ENCODE measurements around the gene PDE6B. TPM values are rescaled to one million over a fixed set of nuclear protein-coding genes. Genes with fewer than 3 reads are reported as not detected.
"Not testable (repeated sequence)": the region's sequence is repeated elsewhere in the genome, so short reads cannot be mapped to it uniquely, and the experiment has no call there.

The PDE6B gene
- polyA plus RNA-seq, 1 donor from 2014 or later: 3.2 TPM

DNA sequence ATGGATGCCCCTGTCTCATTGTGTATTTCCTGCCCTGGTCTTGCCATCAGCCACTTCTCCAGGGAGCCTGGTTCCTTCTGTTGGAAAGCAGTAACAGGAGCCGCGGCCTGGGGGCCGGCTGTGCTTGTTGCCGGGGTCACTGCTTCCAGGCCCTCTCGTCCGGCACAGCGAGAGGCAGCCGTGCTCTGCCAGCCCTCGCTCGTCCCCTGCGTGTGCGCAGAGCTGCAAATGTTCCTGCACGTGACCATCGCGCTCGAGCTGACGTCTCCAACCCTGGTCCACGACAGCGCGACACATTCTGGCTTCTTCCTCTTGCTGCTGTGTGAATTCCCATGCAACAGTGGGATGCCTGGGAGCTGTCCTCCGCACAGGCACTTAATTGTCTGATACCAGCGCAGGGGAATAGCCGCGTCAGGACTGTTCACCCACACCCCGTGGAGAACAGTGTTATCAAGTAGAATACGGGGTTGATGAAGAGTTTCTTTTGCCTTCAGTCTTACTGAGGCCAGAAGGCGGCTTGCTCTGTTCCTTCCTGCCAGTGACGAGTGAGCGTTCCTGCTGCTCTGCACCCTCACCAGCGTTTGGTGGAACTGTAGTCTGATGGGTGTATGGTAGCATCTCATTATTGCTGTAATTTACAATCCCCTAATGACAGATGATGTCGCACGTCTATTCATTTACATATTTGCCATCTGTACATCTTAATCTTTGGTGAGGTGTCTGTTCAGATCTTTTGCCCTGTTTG, 12.3 kb downstream of the PDE6B start:
- Histone ChIP-seq H3K4me3 (ENCODE audit: low read length) (no peak overlapping the region), H3K9ac (ENCODE audit: low read length) (no peak overlapping the region), H4K20me1 (ENCODE audit: insufficient read depth) (no peaks in the 10 kb centered on the region), H2AFZ (ENCODE audit: low read depth, low read length) (no peak overlapping the region), H3K79me2 (replicated peaks; ENCODE audit: insufficient read depth, low read length) (no peaks in the 10 kb centered on the region), H3F3A (ENCODE audit: insufficient read depth, low read length, poor library complexity, severe bottlenecking) (no peaks in the 10 kb centered on the region), H3K27ac (ENCODE audit: low read length) (no peak overlapping the region), H3K27me3 (ENCODE audit: insufficient read depth, low read depth, low read length) (no peaks in the 10 kb centered on the region), H3K4me2 (ENCODE audit: low read length) (no peak overlapping the region), H3K9me2 (ENCODE audit: insufficient read depth, low read length) (no peaks in the 10 kb centered on the region), H3K9me3 (ENCODE audit: low read length) (no peaks in the 10 kb centered on the region), H3K36me3 (ENCODE audit: insufficient read depth, low read length) (no peaks in the 10 kb centered on the region)
- TF ChIP-seq EP300 (conservative IDR thresholded peaks at IDR 0.05; ENCODE audit: poor library complexity, severe bottlenecking) (no peak), POLR2AphosphoS5 (IDR thresholded peaks at IDR 0.05) (no peak), TAF1 (IDR thresholded peaks at IDR 0.05; ENCODE audit: low read depth) (no peak), SMC3 (conservative IDR thresholded peaks at IDR 0.05; ENCODE audit: poor library complexity) (no peak), RAD21 (conservative IDR thresholded peaks at IDR 0.05) (no peak), EZH2 (IDR thresholded peaks at IDR 0.05; ENCODE audit: borderline replicate concordance, insufficient read depth, low read length, poor library complexity, severe bottlenecking) (no peak), MXI1 (conservative IDR thresholded peaks at IDR 0.05; ENCODE audit: poor library complexity, severe bottlenecking) (no peak)
- TF ChIP-seq, protein P1, sequence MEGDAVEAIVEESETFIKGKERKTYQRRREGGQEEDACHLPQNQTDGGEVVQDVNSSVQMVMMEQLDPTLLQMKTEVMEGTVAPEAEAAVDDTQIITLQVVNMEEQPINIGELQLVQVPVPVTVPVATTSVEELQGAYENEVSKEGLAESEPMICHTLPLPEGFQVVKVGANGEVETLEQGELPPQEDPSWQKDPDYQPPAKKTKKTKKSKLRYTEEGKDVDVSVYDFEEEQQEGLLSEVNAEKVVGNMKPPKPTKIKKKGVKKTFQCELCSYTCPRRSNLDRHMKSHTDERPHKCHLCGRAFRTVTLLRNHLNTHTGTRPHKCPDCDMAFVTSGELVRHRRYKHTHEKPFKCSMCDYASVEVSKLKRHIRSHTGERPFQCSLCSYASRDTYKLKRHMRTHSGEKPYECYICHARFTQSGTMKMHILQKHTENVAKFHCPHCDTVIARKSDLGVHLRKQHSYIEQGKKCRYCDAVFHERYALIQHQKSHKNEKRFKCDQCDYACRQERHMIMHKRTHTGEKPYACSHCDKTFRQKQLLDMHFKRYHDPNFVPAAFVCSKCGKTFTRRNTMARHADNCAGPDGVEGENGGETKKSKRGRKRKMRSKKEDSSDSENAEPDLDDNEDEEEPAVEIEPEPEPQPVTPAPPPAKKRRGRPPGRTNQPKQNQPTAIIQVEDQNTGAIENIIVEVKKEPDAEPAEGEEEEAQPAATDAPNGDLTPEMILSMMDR (IDR thresholded peaks at IDR 0.05; ENCODE audit: poor library complexity, severe bottlenecking): no peak
- TF ChIP-seq, protein P2, sequence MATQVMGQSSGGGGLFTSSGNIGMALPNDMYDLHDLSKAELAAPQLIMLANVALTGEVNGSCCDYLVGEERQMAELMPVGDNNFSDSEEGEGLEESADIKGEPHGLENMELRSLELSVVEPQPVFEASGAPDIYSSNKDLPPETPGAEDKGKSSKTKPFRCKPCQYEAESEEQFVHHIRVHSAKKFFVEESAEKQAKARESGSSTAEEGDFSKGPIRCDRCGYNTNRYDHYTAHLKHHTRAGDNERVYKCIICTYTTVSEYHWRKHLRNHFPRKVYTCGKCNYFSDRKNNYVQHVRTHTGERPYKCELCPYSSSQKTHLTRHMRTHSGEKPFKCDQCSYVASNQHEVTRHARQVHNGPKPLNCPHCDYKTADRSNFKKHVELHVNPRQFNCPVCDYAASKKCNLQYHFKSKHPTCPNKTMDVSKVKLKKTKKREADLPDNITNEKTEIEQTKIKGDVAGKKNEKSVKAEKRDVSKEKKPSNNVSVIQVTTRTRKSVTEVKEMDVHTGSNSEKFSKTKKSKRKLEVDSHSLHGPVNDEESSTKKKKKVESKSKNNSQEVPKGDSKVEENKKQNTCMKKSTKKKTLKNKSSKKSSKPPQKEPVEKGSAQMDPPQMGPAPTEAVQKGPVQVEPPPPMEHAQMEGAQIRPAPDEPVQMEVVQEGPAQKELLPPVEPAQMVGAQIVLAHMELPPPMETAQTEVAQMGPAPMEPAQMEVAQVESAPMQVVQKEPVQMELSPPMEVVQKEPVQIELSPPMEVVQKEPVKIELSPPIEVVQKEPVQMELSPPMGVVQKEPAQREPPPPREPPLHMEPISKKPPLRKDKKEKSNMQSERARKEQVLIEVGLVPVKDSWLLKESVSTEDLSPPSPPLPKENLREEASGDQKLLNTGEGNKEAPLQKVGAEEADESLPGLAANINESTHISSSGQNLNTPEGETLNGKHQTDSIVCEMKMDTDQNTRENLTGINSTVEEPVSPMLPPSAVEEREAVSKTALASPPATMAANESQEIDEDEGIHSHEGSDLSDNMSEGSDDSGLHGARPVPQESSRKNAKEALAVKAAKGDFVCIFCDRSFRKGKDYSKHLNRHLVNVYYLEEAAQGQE (IDR thresholded peaks at IDR 0.05; ENCODE audit: borderline replicate concordance): no peak

DNA sequence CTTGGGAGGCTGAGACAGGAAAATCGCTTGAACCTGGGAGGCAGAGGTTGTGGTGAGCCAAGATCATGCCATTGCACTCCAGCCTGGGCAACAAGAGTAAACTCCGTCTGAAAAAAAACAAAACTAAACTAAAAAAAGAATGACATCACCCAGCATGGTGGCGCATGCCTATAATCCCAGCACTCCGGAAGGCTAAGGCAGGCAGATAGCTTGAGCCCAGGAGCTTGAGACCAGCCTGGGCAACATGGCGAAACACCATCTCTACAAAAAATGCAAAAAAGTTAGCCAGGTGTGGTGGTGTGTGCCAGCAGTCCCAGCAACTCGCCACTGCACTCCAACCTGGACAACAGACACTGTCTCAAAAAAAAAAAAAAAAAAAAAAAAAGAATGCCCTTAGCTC, 17.0 kb downstream of the PDE6B start:
- not testable (repeated sequence) for H4K20me1 ChIP-seq (ENCODE audit: insufficient read depth); H3K79me2 ChIP-seq (replicated peaks; ENCODE audit: insufficient read depth, low read length); H3K9ac ChIP-seq (ENCODE audit: low read length); H3K9me2 ChIP-seq (ENCODE audit: insufficient read depth, low read length); H3K4me3 ChIP-seq (ENCODE audit: low read length); H3K36me3 ChIP-seq (ENCODE audit: insufficient read depth, low read length); H3K4me2 ChIP-seq (ENCODE audit: low read length); H2AFZ ChIP-seq (ENCODE audit: low read depth, low read length); H3F3A ChIP-seq (ENCODE audit: insufficient read depth, low read length, poor library complexity, severe bottlenecking); H3K27me3 ChIP-seq (ENCODE audit: insufficient read depth, low read depth, low read length); H3K27ac ChIP-seq (ENCODE audit: low read length); H3K9me3 ChIP-seq (ENCODE audit: low read length)
